CD14-positive monocyte (primary cell): ENCODE data around the gene PAGE2. TPM values are rescaled to one million over a fixed set of nuclear protein-coding genes. Genes with fewer than 3 reads are reported as not detected.

Experiments
- polyA plus RNA-seq, 3 donors: library from polyadenylated mRNA; depleted of rRNA in 1 of 3; unstranded in 2 of 3; stranded (reverse) in 1 of 3; fragments of 300-500 nt in 2 of 3; fragments of >200 nt in 1 of 3; fragmentation: Illumina TruSeq in 2 of 3; gene quantifications; 1 replicate in 2 of 3; 2 replicates in 1 of 3; pipeline ENCODE4 v1.2.3, GENCODE V29; 2012 to 2021

Gene PAGE2
- polyA plus RNA-seq, 3 donors, result not detected

Other genes starting within 250 kb of the PAGE2 start
- not detected for gene TRO, start 168.2 kb upstream of the PAGE2 start, polyA plus RNA-seq
- gene PFKFB1, start 94.8 kb upstream of the PAGE2 start, polyA plus RNA-seq, result under 1 TPM in 2 of 3 donors, not detected in 1; 0.11 to 0.21 TPM
- gene APEX2, start 88.7 kb upstream of the PAGE2 start, polyA plus RNA-seq, result 10 to 100 TPM; 13.3 to 17.8 (median 14.4) TPM
- 1 to 10 TPM in 1 of 3 donors, not detected in 2; 1.1 TPM for gene ALAS2, start 58.0 kb upstream of the PAGE2 start, polyA plus RNA-seq
- gene PAGE2B, start 14.0 kb upstream of the PAGE2 start, polyA plus RNA-seq, result not detected
- not detected for gene PAGE5, start 131.3 kb downstream of the PAGE2 start, polyA plus RNA-seq
- not detected for gene PAGE3, start 175.9 kb downstream of the PAGE2 start, polyA plus RNA-seq